Testis (tissue), 3 donors: Measurements from ENCODE around the gene PSTPIP2. TPM values are rescaled to one million over a fixed set of nuclear protein-coding genes. Genes with fewer than 3 reads are reported as not detected.

Source experiments
- DNase-seq: peaks from one replicate; pipeline ENCODE4 v3.0.0-alpha.2; 2019
- H3K27ac ChIP-seq, 2 donors: fragments of 200-600 bp; sonication (generic); one replicate each; pipeline ENCODE4 v1.5.1; 2019
- H3K27me3 ChIP-seq: fragments of 200-600 bp; sonication (generic); one replicate; pipeline ENCODE4 v1.5.1; 2019
- H3K36me3 ChIP-seq: fragments of 200-600 bp; sonication (generic); one replicate; pipeline ENCODE4 v1.5.1; 2017; ENCODE audit warnings: low read depth; ENCODE audit errors: missing control alignments
- H3K4me1 ChIP-seq: fragments of 200-600 bp; sonication (generic); one replicate; pipeline ENCODE4 v1.5.1; 2019
- H3K4me3 ChIP-seq, 2 donors: fragments of 200-600 bp; sonication (generic); one replicate each; pipeline ENCODE4 v1.5.1; 2017 to 2019
- H3K9me3 ChIP-seq: fragments of 200-600 bp; sonication (generic); one replicate; pipeline ENCODE4 v1.5.1; 2017
- POLR2A ChIP-seq: fragments of 450-650 bp; IDR thresholded peaks from one replicate; pipeline ENCODE4 v1.6.1; 2017; ENCODE audit warnings: antibody characterized with exemption, mild to moderate bottlenecking, moderate library complexity
- WGBS, 2 donors: methylation state at CpG; one replicate each; pipeline ENCODE4 v1.1.5; 2018; 5-methylcytosine and 5-hydroxymethylcytosine counted together
- intact Hi-C: fragments of 100-400 bp; cut with DNase I; formaldehyde crosslinking; loops from one replicate; pipeline ENCODE4 v1.15.1; 2023; ENCODE audit warnings: low total_unique reads
- polyA plus RNA-seq: library from polyadenylated mRNA; stranded (reverse); fragments of 350-450 nt; fragmentation: Illumina TruSeq; extraction: RNeasy Lipid Tissue Mini Kit (QIAGEN cat#74804); gene quantifications from one replicate; pipeline ENCODE4 v1.2.3, GENCODE V29; 2014; ENCODE audit warnings: low read depth, low replicate concordance; ENCODE audit not compliant: insufficient read depth
- total RNA-seq, 2 donors: library from RNA; depleted of rRNA; stranded (reverse); fragments of >200 nt; gene quantifications; one replicate each; pipeline ENCODE4 v1.2.3, GENCODE V29; 2016
- TF ChIP-seq, protein P1 (sequence below), 3 experiments: fragments of 450-650 bp in 2 of 3; fragments of 200-600 bp in 1 of 3; sonication (generic) in 1 of 3; IDR thresholded peaks; one replicate each; pipeline ENCODE4 v1.5.1; 2016 to 2019; ENCODE audit warnings: antibody characterized with exemption in 3 of 3, mild to moderate bottlenecking in 2 of 3, moderate library complexity in 1 of 3

Gene PSTPIP2
- total and polyA plus RNA-seq, 3 donors from 2014 or later = 2.5 to 5.0 (median 3.5) TPM

DNA sequence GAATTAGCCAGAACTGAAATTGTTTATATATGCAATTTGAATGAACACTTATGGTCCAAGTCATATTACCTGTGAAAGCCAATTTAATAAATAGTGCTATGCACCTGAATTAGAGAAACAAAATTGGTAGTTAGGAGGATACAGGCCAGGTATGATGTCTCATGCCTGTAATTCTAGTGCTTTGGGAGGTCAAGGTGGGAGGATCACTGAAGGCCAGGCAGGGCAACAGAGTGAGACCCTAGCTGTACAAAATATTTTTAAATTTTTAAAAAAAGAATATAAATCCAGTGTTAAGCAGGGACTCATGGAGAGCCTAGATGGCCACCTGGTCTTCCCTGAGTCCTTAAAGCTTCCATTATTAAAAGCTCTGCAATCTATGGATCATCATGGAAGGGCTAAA lies 7.3 kb upstream of the PSTPIP2 start:
- peaks cover 3% of the 10 kb centered on the region for H3K4me1 ChIP-seq
- no peak for DNase-seq
- no peaks in the 10 kb centered on the region for H3K27me3 ChIP-seq
- H3K9me3 ChIP-seq = no peaks in the 10 kb centered on the region
- H3K27ac ChIP-seq = no peak overlapping the region
- intact Hi-C loops = no loop called here
- TF ChIP-seq POLR2A = no peak
- TF ChIP-seq, protein P1, sequence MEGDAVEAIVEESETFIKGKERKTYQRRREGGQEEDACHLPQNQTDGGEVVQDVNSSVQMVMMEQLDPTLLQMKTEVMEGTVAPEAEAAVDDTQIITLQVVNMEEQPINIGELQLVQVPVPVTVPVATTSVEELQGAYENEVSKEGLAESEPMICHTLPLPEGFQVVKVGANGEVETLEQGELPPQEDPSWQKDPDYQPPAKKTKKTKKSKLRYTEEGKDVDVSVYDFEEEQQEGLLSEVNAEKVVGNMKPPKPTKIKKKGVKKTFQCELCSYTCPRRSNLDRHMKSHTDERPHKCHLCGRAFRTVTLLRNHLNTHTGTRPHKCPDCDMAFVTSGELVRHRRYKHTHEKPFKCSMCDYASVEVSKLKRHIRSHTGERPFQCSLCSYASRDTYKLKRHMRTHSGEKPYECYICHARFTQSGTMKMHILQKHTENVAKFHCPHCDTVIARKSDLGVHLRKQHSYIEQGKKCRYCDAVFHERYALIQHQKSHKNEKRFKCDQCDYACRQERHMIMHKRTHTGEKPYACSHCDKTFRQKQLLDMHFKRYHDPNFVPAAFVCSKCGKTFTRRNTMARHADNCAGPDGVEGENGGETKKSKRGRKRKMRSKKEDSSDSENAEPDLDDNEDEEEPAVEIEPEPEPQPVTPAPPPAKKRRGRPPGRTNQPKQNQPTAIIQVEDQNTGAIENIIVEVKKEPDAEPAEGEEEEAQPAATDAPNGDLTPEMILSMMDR (IDR thresholded peaks at IDR 0.05) = no peak
- H3K4me3 ChIP-seq = no peak overlapping the region
- H3K36me3 ChIP-seq = no peaks in the 10 kb centered on the region

DNA sequence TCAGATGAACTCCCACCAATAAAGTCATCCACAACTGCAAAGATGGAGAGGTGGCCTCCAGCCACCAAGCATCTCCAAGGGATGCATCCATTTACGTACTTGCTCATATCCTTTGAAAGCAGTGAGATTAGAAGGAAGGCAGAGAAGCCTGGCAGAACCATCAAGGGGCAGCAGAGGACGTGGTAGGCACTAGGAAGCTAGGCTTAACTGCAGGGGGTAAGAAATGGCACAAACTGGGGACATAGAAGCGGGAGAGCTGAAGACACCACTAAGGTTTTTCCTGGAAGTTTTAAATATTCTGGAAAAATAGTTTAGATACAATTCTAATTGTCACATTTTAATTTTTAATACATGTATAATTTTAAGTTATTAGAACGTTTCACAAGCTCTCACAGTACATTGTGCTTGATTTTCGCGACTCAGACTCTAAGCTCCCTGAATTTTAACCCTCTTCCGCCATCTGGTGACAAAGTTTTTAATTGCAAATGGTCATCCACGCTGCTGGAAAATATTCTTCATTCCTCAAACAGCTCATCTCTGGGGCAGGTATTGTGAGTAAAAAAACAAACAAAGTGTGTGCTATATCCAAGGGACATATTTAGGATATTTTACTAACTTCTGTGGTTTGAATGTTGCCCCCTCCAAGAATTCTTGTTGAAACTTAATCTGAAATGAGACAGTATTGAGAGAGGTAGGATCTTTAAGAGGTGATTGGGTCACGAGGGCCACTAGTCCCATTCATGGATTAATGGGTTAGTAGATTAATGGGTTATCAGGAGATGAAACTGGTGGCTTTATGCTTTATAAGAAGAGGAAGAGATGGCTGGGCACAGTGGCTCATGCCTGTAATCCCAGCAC lies 1.6 kb upstream of the PSTPIP2 start:
- H3K4me3 ChIP-seq = no peak overlapping the region
- 33 to 35% methylated on average over 9 of the region's 9 CpGs for WGBS, 2 donors
- no peaks in the 10 kb centered on the region for H3K36me3 ChIP-seq
- no peaks in the 10 kb centered on the region for H3K27me3 ChIP-seq
- TF ChIP-seq POLR2A = no peak
- TF ChIP-seq, protein P1 (IDR thresholded peaks at IDR 0.05) = peak; percentile 38 to 62 (median 56)
- H3K27ac ChIP-seq = no peak overlapping the region
- H3K4me1 ChIP-seq = peaks cover 9% of the 10 kb centered on the region
- peak; percentile 63 for DNase-seq
- H3K9me3 ChIP-seq = no peaks in the 10 kb centered on the region
- intact Hi-C loops = no loop called here

DNA sequence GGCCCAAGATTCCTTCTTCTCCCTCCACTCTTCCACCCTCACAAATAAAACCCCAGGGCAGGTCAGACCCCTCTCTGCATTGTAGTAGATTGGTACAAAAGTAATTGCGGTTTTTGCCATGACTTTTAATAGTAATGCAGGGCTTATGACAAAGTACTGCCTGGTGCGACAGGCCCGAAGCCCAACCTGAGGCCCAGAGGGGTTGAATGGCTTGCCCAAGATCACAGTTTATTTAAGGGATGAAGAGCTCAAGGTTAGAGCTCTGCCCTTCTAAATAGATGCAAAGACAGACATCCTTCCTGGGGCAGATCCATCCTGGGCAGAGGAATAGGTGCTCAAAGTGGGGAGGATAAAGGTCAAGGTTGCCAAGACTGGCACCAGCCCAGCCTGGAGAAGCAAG lies 899 bp upstream of the PSTPIP2 start:
- Histone ChIP-seq H3K9me3 (no peaks in the 10 kb centered on the region), H3K27ac (no peak overlapping the region), H3K27me3 (no peaks in the 10 kb centered on the region), H3K4me1 (peaks cover 9% of the 10 kb centered on the region), H3K4me3 (no peak overlapping the region), H3K36me3 (no peaks in the 10 kb centered on the region)
- DNase-seq = no peak
- 54 to 72% methylated on average over 3 of the region's 3 CpGs for WGBS, 2 donors
- intact Hi-C loops = no loop called here
- no peak for TF ChIP-seq POLR2A
- TF ChIP-seq, protein P1 (IDR thresholded peaks at IDR 0.05) = no peak

DNA sequence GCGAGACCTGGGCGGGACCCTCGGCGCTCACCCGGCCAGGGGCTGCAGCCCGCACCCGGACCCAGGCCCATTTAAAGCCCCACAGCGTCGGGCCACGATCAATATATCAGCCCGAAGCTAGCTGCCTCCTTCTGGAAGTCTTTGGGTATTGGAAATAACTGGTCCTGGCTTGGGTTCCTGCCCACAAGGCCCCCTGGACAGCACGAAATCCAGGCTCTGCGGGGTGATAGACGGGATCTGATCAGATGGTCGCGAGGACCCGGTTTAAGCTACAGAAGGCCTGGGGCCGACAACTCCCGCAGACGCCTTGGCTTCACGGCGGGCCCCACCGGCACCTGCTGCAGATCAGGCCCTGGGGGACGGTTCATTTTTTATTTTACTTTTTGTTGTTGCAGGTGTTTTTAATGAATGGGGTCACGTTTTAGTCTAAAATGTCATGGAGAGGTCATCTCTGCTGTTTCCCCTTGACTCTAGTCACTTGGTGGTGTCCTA lies 362 bp upstream of the PSTPIP2 start:
- TF ChIP-seq, protein P1 (IDR thresholded peaks at IDR 0.05) = no peak
- no peak for TF ChIP-seq POLR2A
- no peak for DNase-seq
- Histone ChIP-seq H3K36me3 (no peaks in the 10 kb centered on the region), H3K4me1 (peaks cover 9% of the 10 kb centered on the region), H3K27me3 (no peaks in the 10 kb centered on the region), H3K9me3 (no peaks in the 10 kb centered on the region), H3K27ac (no peak overlapping the region), H3K4me3 (peak overlapping the region; percentile 59 to 75)
- WGBS, 2 donors = 20 to 38% methylated on average over 7 to 25 of the region's 25 CpGs
- intact Hi-C loops = no loop called here
